Measurements from ENCODE around the gene SRRM1. TPM values are rescaled to one million over a fixed set of nuclear protein-coding genes. Genes with fewer than 3 reads are reported as not detected.
"Not testable (repeated sequence)": the region's sequence is repeated elsewhere in the genome, so short reads cannot be mapped to it uniquely, and the experiment has no call there.

Gene SRRM1
- total RNA-seq, 1 donor from 2014 or later, result 84.3 TPM

- DNase-seq (ENCODE audit: low spot score), result peak; percentile 16
Measured at GRCh38 chr1:24643363-24644099, 429 bp downstream of the SRRM1 start.

DNA sequence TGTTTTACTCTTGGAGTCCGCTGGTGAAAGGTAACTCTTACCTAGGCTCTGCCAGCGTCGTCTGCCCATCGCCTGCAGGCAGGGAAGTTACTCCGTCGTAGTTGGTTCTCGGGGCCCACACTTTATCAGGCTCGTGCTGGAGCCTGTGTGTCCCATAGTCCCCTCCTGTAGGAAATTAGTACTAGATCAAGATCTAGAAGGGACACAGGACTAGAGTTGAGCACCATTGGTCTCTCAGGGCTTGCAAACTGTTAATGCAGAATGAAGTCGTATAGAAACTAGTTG, 940 bp downstream of the SRRM1 start:
- no peak for DNase-seq (ENCODE audit: low spot score)

- DNase-seq (ENCODE audit: low spot score), result no peak
Measured at GRCh38 chr1:24648919-24649318, 5.8 kb downstream of the SRRM1 start.

DNA sequence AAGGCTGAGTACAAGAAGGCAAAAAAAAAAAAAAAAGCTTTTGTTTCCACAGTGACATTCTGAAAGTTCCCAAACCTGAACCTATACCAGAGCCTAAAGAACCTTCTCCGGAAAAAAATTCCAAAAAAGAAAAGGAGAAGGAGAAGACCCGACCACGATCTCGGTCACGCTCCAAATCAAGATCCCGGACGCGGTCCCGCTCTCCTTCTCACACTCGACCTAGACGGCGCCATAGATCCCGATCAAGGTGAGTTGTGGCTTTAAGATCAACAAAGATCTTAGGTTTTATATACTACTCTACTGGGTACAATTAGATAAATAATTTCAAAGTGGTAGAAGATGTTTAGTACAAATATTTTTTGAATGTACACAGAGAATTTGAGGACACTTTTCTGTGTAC, 9.3 kb downstream of the SRRM1 start:
- no peak for DNase-seq (ENCODE audit: low spot score)

DNA sequence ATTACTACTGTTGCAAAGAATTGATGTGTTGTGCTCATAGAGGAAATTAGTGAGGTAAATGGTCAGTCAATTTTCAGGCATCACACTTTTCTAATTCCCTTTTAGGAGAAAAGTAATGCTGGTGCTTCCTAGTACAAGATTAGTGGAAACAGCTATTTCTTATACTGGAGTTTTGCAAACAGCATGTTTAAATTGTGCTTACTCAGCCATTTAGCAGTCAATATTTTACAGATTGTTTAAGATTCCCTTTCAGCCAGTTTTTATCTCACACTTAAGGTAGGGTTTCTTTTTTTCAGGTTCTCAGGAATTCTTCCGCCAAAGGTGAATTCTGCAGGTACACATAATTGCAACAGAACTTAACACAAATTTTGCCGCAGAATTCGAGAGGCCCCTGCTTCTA, 10.9 kb downstream of the SRRM1 start:
- no peak for DNase-seq (ENCODE audit: low spot score)

GRCh38 chr1:24656046-24656445, 12.9 kb downstream of the SRRM1 start:
- no peak for DNase-seq (ENCODE audit: low spot score)

DNA sequence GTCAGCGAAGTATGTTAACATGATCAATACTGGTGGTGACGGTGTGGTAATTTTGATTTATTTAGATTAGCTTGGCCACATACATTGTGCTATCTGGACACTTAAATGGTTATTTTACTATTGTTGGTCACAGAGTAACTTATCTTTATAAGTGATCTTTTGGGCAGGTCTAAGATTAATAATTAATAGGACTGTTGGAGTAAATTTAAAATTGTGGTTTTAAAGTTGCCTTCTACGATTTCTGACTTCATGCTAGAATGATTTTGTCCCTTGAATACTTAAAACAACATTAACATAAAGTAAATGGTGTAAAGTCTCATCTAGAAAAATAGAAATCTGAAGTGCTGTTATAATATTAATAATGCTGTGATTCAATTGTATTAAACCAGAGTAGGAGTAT, 14.7 kb downstream of the SRRM1 start:
- no peak for DNase-seq (ENCODE audit: low spot score)

DNA sequence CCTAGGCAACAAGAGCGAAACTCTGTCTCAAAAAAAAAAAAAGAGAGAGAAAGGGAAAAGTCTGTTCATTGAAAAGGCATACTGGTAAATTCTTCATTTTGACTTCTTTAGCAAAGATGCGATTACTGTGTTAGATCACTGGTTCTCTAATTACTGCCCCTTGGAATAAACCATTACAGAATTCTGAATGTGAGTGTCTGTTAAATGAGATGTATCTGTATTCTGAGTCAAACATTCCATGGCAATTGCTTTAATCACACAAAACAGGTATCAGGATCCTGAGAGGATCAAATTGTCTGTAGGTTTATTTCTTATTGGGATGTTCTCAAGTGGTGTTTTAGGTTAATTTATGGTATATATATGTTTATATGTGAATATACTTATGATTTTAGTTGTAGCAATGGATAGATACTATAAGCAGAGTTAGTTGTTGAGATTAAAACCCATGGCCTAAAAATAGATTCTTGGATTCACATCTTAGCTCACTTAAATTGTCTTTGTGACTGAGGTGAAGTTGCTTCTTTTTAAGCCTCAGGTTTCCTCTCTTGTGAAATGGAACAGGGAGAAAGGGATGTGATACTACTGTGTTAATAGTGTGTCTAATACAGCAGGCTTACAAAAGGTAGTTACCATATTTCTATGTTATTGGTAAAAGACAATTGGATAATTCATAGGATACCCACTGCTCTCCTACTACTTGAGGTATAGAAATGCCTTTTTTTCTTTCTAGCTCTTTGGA, 16.2 kb downstream of the SRRM1 start:
- DNase-seq (ENCODE audit: low spot score), result no peak

- DNase-seq (ENCODE audit: low spot score), result no peak
Measured at GRCh38 chr1:24659993-24660665, 17.0 kb downstream of the SRRM1 start.

GRCh38 chr1:24664507-24665033, 21.5 kb downstream of the SRRM1 start:
- DNase-seq (ENCODE audit: low spot score), result no peak

DNA sequence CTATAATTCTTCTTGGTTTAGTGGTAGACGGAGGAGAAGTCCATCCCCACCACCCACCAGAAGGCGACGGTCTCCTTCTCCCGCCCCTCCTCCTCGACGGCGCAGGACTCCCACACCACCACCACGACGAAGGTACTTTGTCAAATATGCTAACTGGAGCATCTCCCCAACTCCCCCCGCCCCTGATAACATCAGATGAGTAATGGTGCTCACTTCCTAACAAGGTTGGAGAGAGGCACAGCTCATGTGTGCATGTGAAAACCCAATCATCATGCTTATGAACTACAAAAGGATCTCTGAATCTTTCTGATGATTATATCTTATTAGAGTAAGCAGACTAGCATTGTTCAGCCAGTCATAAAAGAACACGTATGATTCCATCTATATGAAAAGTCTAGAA, 23.7 kb downstream of the SRRM1 start:
- no peak for DNase-seq (ENCODE audit: low spot score)

DNA sequence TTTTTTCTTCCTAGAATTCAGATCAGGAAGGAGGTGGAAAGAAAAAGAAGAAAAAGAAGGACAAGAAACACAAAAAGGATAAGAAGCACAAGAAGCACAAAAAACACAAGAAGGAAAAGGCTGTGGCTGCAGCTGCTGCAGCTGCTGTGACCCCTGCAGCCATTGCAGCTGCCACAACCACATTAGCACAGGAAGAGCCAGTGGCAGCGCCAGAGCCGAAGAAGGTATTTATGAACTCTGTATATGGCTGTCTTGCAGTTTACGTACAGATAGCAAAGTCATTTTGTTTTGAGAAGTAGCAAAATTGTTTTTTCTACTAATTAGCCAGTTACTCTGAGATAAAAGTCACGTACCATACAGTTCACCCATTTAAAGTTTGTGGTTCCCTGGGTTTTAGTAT, 28.3 kb downstream of the SRRM1 start:
- DNase-seq (ENCODE audit: low spot score), result not testable (repeated sequence)

- not testable (repeated sequence) for DNase-seq (ENCODE audit: low spot score)
Measured at GRCh38 chr1:24672686-24673085, 29.6 kb downstream of the SRRM1 start.

DNA sequence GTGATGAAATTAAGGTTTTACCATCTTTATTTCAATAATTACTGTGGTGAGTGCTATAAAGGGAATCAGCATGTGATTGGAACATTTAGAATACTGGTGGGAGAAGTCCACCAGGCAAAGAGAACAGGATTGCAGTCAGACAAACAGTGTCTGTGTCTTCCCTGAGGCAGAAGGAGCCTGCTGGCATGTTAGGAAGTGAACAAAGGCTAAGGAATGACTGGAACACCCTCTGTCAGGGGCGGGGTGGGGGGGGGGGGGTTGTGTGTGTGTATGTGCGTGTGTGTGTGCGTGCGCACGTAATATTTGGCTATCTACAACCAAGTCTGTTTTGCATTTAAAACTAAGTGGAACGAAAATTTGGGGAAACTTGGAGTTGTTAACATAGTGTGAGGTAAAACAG, 30.2 kb downstream of the SRRM1 start:
- no peak for DNase-seq (ENCODE audit: low spot score)

DNA sequence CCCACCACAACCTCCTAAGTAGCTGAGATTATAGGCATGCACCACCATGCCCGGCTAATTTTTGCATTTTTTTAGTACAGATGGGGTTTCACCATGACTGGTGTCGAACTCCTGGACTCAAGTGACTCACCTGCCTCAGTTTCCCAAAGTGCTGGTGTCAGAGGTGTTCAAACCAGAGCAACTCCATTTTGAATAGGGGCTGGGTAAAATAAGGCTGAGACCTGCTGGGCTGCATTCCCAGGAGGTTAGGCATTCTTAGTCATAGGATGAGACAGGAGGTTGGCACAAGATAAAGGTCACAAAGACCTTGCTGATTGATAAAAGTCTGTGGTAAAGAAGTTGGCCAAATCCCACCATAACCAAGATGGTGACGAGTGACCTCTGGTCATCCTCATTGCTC, 35.3 kb downstream of the SRRM1 start:
- not testable (repeated sequence) for DNase-seq (ENCODE audit: low spot score)

GRCh38 chr1:24679725-24680124, 36.6 kb downstream of the SRRM1 start:
- no peak for DNase-seq (ENCODE audit: low spot score)

DNA sequence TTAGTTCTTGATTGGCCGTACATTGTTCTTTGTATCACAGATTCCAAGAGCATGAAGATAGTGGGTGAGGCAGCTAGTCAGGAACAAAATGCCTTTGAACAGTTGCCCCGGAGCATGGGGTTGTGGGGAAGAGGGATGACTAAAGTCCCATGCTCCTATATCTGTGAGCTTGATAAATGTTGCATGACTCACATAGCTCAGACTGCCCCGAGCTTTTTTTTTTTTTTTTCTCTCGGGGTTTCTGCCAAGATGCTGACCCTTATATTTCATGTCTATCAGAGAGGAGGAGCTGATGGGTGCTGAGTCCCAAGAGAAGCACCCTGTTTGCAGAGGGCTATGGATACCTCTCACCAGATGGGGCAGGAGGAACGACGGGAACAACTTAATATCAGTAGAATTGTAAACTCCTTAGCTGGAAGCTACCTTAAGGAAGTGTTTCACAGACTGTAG, 40.6 kb downstream of the SRRM1 start:
- peak; percentile 69 for DNase-seq (ENCODE audit: low spot score)

- no peak for DNase-seq (ENCODE audit: low spot score)
Measured at GRCh38 chr1:24688033-24688432, 44.9 kb downstream of the SRRM1 start.

- DNase-seq (ENCODE audit: low spot score), result peak; percentile 70
Measured at GRCh38 chr1:24688621-24689195, 45.6 kb downstream of the SRRM1 start.

- no peak for DNase-seq (ENCODE audit: low spot score)
Measured at GRCh38 chr1:24691051-24691450, 47.9 kb downstream of the SRRM1 start.

GRCh38 chr1:24692351-24692980, 49.4 kb downstream of the SRRM1 start:
- no peak for DNase-seq (ENCODE audit: low spot score)

DNA sequence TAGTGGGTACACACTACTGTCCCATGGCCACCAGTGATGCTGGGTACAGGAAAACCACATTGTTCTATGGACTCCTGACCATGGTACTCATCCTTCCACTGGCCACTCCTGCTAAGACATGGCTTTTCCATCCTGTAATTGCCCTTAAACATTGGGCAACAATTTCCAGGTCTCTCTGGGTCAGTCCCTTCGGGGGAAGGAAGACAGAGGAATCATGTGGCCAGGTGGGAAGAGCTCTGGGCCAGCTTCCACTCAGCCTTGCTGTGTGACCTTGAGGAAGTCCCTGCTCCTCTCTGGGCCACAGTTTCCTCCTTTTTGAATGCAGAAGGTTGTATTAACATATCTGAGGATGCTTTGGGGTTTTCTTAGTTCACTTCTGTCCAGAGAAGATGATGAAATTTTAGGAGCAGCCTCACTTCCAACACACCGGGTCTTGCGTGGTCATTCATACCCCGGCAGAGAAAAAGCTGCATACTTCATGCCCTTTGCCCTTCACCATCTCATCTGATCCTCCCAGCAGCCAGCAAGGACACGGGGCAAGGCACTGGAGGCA, 50.8 kb downstream of the SRRM1 start:
- DNase-seq (ENCODE audit: low spot score), result no peak
